Measurements from ENCODE around the gene XIRP1. TPM values are rescaled to one million over a fixed set of nuclear protein-coding genes. Genes with fewer than 3 reads are reported as not detected.
A peak's percentile ranks its signal among the peaks of the same experiment; 100 is the strongest.

XIRP1 gene
- total RNA-seq, 2 donors from 2014 or later, result not detected

- DNase-seq, result no peak
- Histone ChIP-seq H3K36me3 (no peaks in the 10 kb centered on the region), H3K9me3 (no peaks in the 10 kb centered on the region), H3K4me3 (no peak overlapping the region), H3K27ac (no peak overlapping the region), H3K27me3 (no peaks in the 10 kb centered on the region), H3K9ac (ENCODE audit: low read depth in 2 of 2, low read length in 2 of 2) (no peak overlapping the region), H3K4me1 (no peaks in the 10 kb centered on the region)
- TF ChIP-seq, protein P1, sequence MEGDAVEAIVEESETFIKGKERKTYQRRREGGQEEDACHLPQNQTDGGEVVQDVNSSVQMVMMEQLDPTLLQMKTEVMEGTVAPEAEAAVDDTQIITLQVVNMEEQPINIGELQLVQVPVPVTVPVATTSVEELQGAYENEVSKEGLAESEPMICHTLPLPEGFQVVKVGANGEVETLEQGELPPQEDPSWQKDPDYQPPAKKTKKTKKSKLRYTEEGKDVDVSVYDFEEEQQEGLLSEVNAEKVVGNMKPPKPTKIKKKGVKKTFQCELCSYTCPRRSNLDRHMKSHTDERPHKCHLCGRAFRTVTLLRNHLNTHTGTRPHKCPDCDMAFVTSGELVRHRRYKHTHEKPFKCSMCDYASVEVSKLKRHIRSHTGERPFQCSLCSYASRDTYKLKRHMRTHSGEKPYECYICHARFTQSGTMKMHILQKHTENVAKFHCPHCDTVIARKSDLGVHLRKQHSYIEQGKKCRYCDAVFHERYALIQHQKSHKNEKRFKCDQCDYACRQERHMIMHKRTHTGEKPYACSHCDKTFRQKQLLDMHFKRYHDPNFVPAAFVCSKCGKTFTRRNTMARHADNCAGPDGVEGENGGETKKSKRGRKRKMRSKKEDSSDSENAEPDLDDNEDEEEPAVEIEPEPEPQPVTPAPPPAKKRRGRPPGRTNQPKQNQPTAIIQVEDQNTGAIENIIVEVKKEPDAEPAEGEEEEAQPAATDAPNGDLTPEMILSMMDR (IDR thresholded peaks at IDR 0.05), result no peak
- intact Hi-C loops (cut with DNase I), result loop anchor here (5.0 kb wide), 1 partner anchor 192 kb away; no protein-coding TSS in a partner anchor
Observed at GRCh38 chr3:39185326-39185958, 7.0 kb downstream of the XIRP1 start.

GRCh38 chr3:39184968-39185285, 7.5 kb downstream of the XIRP1 start:
- H3K9me3 ChIP-seq, result no peaks in the 10 kb centered on the region
- no peak overlapping the region for H3K4me3 ChIP-seq
- intact Hi-C loops (cut with DNase I), result loop anchor here (5.0 kb wide), 1 partner anchor 192 kb away; no protein-coding TSS in a partner anchor
- no peak overlapping the region for H3K9ac ChIP-seq (ENCODE audit: low read depth in 2 of 2, low read length in 2 of 2)
- H3K27me3 ChIP-seq, result no peaks in the 10 kb centered on the region
- DNase-seq, result no peak
- TF ChIP-seq, protein P1 (IDR thresholded peaks at IDR 0.05), result no peak
- no peaks in the 10 kb centered on the region for H3K36me3 ChIP-seq
- peaks cover 5% of the 10 kb centered on the region for H3K4me1 ChIP-seq
- no peak overlapping the region for H3K27ac ChIP-seq

DNA sequence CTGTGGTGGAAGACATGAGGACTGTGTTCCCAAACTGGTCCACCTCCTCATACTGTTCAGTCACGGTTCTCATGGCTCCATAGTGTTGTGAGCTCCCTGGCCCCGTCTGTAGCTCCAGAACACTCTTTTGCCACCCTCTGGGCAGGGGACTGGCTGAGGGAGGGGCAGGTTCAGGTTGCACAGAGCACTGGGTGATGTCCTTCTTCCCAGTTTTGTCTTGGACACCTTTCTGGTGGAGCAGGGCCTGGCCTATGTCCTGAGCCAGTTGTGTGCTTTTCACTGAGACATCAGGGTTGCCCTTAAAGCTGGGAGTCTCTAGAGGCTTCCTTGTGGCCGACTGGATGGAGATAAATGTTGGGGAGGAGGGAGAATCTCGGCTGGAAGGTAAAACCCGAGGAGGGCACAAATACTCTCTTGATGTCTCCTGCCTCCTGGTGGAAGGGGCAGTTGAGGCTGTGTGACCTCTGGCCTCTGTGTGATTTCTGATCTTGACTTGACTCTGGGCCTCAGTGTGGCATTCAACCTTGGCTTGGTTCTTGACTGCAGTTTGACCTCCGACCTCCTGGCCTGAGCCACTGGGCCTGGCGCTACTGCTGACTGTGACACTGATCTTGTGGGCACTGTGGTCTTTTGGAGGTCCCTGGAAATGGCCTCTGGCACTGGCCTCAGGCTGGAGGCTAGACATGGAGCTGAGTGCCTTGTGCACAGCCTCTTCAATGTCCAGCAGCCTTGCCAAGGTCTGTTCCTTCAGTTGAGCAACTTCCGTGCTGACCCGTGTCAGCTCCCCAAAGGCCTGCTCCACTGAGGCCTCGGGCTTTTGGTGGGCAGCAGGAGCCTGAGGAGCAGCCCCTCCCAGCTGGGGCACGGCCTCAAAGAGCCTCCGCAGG, 8.1 kb downstream of the XIRP1 start:
- Histone ChIP-seq H3K9ac (ENCODE audit: low read depth in 2 of 2, low read length in 2 of 2) (no peak overlapping the region), H3K4me3 (no peak overlapping the region), H3K27ac (no peak overlapping the region), H3K4me1 (peaks cover 5% of the 10 kb centered on the region), H3K27me3 (no peaks in the 10 kb centered on the region), H3K9me3 (no peaks in the 10 kb centered on the region), H3K36me3 (no peaks in the 10 kb centered on the region)
- intact Hi-C loops (cut with DNase I), result no loop called here
- no peak for DNase-seq
- TF ChIP-seq, protein P1 (IDR thresholded peaks at IDR 0.05), result no peak

DNA sequence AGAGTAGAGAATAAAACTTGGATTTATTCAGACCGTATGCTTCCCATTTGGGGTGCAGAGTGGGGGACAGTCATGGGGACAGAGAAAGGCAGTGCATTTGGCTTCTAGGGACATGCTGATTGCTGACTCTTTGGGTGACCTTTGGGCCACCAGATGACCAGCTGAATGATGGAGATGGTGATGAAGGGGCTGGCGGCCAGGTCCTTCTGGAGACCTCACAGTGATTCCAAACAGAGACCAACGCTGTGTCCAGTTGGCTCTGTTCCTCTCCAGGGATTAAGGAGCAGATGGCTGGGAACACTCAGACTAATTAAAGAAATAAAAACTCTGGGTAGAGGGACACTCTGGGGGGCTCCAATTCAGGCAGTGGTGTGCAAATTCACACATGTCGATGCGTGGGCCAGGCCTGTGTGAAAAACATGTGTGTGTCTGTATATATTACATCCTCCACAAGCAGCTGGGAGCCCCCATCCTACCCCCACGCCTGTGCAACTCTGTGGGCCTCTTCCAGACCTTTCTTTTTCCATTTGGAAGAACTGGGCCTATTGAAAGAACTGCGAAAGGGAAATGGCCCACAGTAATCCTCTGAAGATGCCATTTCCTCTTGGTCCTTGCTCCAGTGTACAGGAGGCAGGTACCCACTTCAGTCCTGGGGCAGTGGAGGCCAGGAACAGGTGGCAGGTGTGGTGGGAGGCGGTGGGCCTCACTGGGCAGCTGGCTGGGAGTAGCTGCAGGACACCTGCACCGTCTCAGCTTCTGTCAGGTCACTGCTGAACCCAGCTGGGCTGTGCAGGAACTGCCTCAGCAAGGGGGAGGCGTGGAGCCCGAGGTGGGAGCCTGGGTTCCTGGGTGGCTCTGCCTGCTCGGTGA, 8.9 kb downstream of the XIRP1 start:
- intact Hi-C loops (cut with DNase I), result no loop called here
- Histone ChIP-seq H3K36me3 (no peaks in the 10 kb centered on the region), H3K27ac (peak overlapping the region; percentile 18), H3K9ac (ENCODE audit: low read depth in 2 of 2, low read length in 2 of 2) (no peak overlapping the region), H3K9me3 (no peaks in the 10 kb centered on the region), H3K4me3 (no peak overlapping the region), H3K4me1 (peaks cover 5% of the 10 kb centered on the region), H3K27me3 (no peaks in the 10 kb centered on the region)
- no peak for DNase-seq
- TF ChIP-seq, protein P1 (IDR thresholded peaks at IDR 0.05), result no peak

Data from colonic mucosa (tissue), 4 donors.